Caco-2 (cell line): ENCODE results near the gene FCRL1. TPM values are rescaled to one million over a fixed set of nuclear protein-coding genes. Genes with fewer than 3 reads are reported as not detected.

Source experiments
- BruUV-seq: library from RNA; stranded (reverse); fragments of 400-500 nt; replicated peaks from 2 replicates; lab custom pipeline; 2021; lab: Mats Ljungman, UMichigan
- CTCF ChIA-PET: fragments of 300-600 bp; sonication (Branson Sonifier 250); formaldehyde crosslinking; loops from one replicate; lab custom pipeline; 2022; ENCODE audit warnings: antibody characterized with exemption; lab: Charles Lee
- POLR2A ChIA-PET: fragments of 300-600 bp; sonication (Branson Sonifier 250); formaldehyde crosslinking; loops from one replicate; lab custom pipeline; 2022; ENCODE audit warnings: antibody characterized with exemption; lab: Charles Lee
- DNase-seq, 2 experiments: peaks; one replicate each; pipeline versions ENCODE4 v3.0.0 to v3.0.0-alpha.2; 2020 to 2022
- H3K27me3 ChIP-seq: replicated peaks from 2 replicates; pipeline ENCODE4 v1.6.0; 2011; ENCODE audit warnings: low read length; ENCODE audit not compliant: control insufficient read depth, insufficient read depth
- H3K36me3 ChIP-seq: 2 replicates; pipeline ENCODE4 v1.5.1; 2011; ENCODE audit warnings: low read length; ENCODE audit not compliant: control insufficient read depth, insufficient read depth
- H3K4me1 ChIP-seq: fragments of 250-450 bp; sonication (Bioruptor Pico); 2 replicates; pipeline ENCODE4 v1.5.1; 2020; ENCODE audit warnings: mild to moderate bottlenecking
- H3K4me3 ChIP-seq: 2 replicates; pipeline ENCODE4 v1.5.1; 2011; ENCODE audit warnings: low read depth, mild to moderate bottlenecking, control low read depth, low read length
- H3K9me3 ChIP-seq: fragments of 250-450 bp; sonication (Bioruptor Pico); 2 replicates; pipeline ENCODE4 v1.5.1; 2020; ENCODE audit warnings: mild to moderate bottlenecking, moderate library complexity
- H3K27ac Mint-ChIP-seq: one replicate; pipeline ENCODE4 v1.8.0; 2022; ENCODE audit warnings: mixed read lengths; ENCODE audit not compliant: unreplicated experiment
- H3K27me3 Mint-ChIP-seq: one replicate; pipeline ENCODE4 v1.8.0; 2022; ENCODE audit warnings: mixed read lengths; ENCODE audit not compliant: insufficient read depth, unreplicated experiment
- H3K36me3 Mint-ChIP-seq: one replicate; pipeline ENCODE4 v1.8.0; 2022; ENCODE audit warnings: mild to moderate bottlenecking, mixed read lengths; ENCODE audit not compliant: insufficient read depth, unreplicated experiment
- H3K4me1 Mint-ChIP-seq: one replicate; pipeline ENCODE4 v1.8.0; 2022; ENCODE audit warnings: low read depth, mixed read lengths; ENCODE audit not compliant: unreplicated experiment
- H3K4me3 Mint-ChIP-seq: one replicate; pipeline ENCODE4 v1.8.0; 2022; ENCODE audit warnings: mild to moderate bottlenecking, moderate library complexity, mixed read lengths; ENCODE audit not compliant: unreplicated experiment
- H3K9me3 Mint-ChIP-seq: one replicate; pipeline ENCODE4 v1.8.0; 2022; ENCODE audit warnings: mixed read lengths; ENCODE audit not compliant: unreplicated experiment
- intact Hi-C: fragments of 100-400 bp; cut with micrococcal nuclease; formaldehyde crosslinking; loops from one replicate; pipeline ENCODE4 v1.10.0; 2022; ENCODE audit not compliant: unreplicated experiment
- total RNA-seq: library from RNA; stranded (reverse); gene quantifications from 2 replicates; pipeline ENCODE4 v1.2.3, GENCODE V29; 2022
- TF ChIP-seq, protein P1 (sequence below), 2 experiments: fragments of 200-600 bp in 1 of 2; IDR thresholded peaks; 1 replicate in 1 of 2; 2 replicates in 1 of 2; pipeline versions ENCODE4 v1.5.1 to v1.8.0; 2011 to 2022; ENCODE audit warnings: antibody characterized with exemption in 1 of 2, control low read depth in 1 of 2, inconsistent platforms in 1 of 2, low read depth in 1 of 2, low read length in 1 of 2, mild to moderate bottlenecking in 1 of 2, moderate library complexity in 1 of 2; ENCODE audit not compliant: insufficient read depth in 1 of 2, severe bottlenecking in 1 of 2, unreplicated experiment in 1 of 2

The FCRL1 gene
- total RNA-seq, 1 experiment from 2014 or later = not detected

DNA sequence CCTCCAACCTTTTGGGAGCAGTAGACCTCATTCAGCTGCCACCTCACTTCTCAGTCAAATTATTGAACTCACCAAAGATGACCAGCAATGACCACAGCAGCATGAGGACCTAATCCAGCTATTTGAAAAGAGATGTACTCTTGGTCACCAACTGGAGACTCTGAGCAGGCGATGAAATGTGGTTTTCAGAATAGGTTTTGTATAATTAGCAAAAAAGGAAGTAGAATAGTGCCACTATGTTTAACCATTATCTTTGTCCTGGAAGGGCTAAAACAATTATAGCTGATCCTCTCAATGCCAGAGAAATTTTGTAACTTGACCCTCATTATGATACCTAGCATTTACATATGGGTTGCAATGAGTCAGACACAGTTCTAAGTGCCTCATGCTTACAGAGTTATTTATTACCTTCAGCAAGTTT is 42.9 kb downstream of the FCRL1 start, which contains the start of gene FCRL2:
FCRL2 (minus strand) TSS at position 162 of the 421 bp plus-strand sequence; CDS start at position 103, 59 bp downstream.
- Histone ChIP-seq H3K9me3 (no peaks in the 10 kb centered on the region), H3K36me3 (no peaks in the 10 kb centered on the region), H3K4me3 (no peak within 1 kb of the TSS), H3K4me1 (no peaks in the 10 kb centered on the region), H3K27me3 (no peaks in the 10 kb centered on the region)
- peaks cover 11% of the 10 kb centered on the region for H3K27me3 Mint-ChIP-seq
- no peak for DNase-seq
- POLR2A ChIA-PET = no interaction called here
- TF ChIP-seq, protein P1, sequence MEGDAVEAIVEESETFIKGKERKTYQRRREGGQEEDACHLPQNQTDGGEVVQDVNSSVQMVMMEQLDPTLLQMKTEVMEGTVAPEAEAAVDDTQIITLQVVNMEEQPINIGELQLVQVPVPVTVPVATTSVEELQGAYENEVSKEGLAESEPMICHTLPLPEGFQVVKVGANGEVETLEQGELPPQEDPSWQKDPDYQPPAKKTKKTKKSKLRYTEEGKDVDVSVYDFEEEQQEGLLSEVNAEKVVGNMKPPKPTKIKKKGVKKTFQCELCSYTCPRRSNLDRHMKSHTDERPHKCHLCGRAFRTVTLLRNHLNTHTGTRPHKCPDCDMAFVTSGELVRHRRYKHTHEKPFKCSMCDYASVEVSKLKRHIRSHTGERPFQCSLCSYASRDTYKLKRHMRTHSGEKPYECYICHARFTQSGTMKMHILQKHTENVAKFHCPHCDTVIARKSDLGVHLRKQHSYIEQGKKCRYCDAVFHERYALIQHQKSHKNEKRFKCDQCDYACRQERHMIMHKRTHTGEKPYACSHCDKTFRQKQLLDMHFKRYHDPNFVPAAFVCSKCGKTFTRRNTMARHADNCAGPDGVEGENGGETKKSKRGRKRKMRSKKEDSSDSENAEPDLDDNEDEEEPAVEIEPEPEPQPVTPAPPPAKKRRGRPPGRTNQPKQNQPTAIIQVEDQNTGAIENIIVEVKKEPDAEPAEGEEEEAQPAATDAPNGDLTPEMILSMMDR (IDR thresholded peaks at IDR 0.05; ENCODE audit: insufficient read depth in 1 of 2, low read depth in 1 of 2, low read length in 1 of 2, severe bottlenecking in 1 of 2, unreplicated experiment in 1 of 2) = no peak
- CTCF ChIA-PET = no interaction called here
- no peaks in the 10 kb centered on the region for H3K4me1 Mint-ChIP-seq
- no peaks in the 10 kb centered on the region for H3K9me3 Mint-ChIP-seq
- intact Hi-C loops = no loop called here
- BruUV-seq = no TSS peak
- H3K4me3 Mint-ChIP-seq = no peak within 1 kb of the TSS
- H3K27ac Mint-ChIP-seq = no peak within 1 kb of the TSS
- H3K36me3 Mint-ChIP-seq = no peaks in the 10 kb centered on the region

DNA sequence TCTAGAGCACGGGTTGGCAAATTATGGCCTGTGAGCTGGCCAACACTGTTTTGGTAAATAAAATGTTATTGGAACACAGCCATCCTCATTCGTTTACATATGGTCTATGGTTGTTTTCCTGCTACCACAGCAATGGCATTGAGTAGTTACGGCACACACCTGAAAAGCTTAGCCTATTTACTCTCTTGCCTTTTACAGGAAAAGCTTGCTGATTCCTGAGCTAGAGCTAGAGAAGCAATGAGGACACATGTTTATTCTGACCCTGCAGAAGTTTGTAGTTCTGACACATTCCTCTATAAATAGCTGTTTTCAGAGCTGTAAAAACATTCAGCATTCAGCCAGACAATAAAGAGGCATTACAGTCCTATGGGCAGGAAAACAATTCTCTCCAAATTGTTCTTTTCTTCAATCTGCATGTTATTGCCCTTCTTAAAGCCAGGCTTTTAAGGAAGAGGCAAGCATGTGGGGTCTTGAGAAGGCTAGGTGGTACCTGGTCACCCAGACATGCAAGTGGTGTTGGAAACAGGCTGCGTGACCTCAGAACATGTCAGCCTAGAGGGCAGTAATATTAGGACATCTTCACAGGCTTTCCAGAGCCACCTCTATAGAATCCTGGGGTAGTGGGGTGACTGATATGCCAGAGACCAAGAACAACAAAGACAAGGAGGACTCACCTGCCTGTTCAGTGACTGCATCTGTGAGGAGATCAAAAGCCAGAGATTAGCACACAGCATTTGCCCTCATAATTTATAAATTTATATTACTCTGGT is 44.6 kb downstream of the FCRL1 start:
- Mint-ChIP-seq H3K36me3 (no peaks in the 10 kb centered on the region), H3K27ac (no peak overlapping the region), H3K4me3 (no peak overlapping the region), H3K4me1 (no peaks in the 10 kb centered on the region), H3K9me3 (no peaks in the 10 kb centered on the region), H3K27me3 (peaks cover 8% of the 10 kb centered on the region)
- TF ChIP-seq, protein P1 (IDR thresholded peaks at IDR 0.05; ENCODE audit: insufficient read depth in 1 of 2, low read depth in 1 of 2, low read length in 1 of 2, severe bottlenecking in 1 of 2, unreplicated experiment in 1 of 2) = no peak
- no peak overlapping the region for H3K4me3 ChIP-seq
- DNase-seq = no peak
- no TSS peak for BruUV-seq
- no peaks in the 10 kb centered on the region for H3K27me3 ChIP-seq
- H3K36me3 ChIP-seq = no peaks in the 10 kb centered on the region
- no peaks in the 10 kb centered on the region for H3K9me3 ChIP-seq
- H3K4me1 ChIP-seq = no peaks in the 10 kb centered on the region
- intact Hi-C loops = no loop called here
- POLR2A ChIA-PET = no interaction called here
- CTCF ChIA-PET = no interaction called here

DNA sequence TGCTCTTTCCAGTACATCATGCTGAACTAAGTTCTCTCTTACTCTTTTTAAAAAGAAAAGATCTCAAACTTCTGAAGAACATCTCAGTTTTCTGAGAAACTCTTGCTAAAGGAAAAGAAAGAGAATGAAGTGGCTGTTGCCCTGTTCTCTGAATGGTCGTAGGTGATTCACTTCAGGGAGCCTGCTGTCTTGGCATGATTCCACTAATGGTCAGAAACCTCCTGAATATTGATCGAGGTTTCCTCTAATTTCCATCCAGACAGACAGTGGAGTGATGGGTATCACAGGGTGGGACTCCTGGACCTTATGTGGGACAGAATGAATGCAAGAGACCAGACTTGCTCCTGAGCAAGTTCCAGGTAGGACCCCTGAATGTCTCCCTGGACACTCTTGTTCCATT is 45.5 kb downstream of the FCRL1 start:
- TF ChIP-seq, protein P1 (IDR thresholded peaks at IDR 0.05; ENCODE audit: insufficient read depth in 1 of 2, low read depth in 1 of 2, low read length in 1 of 2, severe bottlenecking in 1 of 2, unreplicated experiment in 1 of 2) = no peak
- intact Hi-C loops = no loop called here
- POLR2A ChIA-PET = no interaction called here
- no peak for DNase-seq
- H3K4me1 Mint-ChIP-seq = no peaks in the 10 kb centered on the region
- peaks cover 5% of the 10 kb centered on the region for H3K27me3 Mint-ChIP-seq
- no peak overlapping the region for H3K27ac Mint-ChIP-seq
- CTCF ChIA-PET = no interaction called here
- BruUV-seq = no TSS peak
- no peak overlapping the region for H3K4me3 Mint-ChIP-seq
- H3K4me1 ChIP-seq = no peaks in the 10 kb centered on the region
- no peak overlapping the region for H3K4me3 ChIP-seq
- no peaks in the 10 kb centered on the region for H3K9me3 ChIP-seq
- no peaks in the 10 kb centered on the region for H3K9me3 Mint-ChIP-seq
- H3K36me3 Mint-ChIP-seq = no peaks in the 10 kb centered on the region
- H3K27me3 ChIP-seq = no peaks in the 10 kb centered on the region; the same call in 1 of the 2 replicates
- H3K36me3 ChIP-seq = no peaks in the 10 kb centered on the region
